HepG2 (cell line): ENCODE results near the gene PPM1G. TPM values are rescaled to one million over a fixed set of nuclear protein-coding genes. Genes with fewer than 3 reads are reported as not detected.

ENCODE experiments used
- AGO2 ChIP-seq: fragments of 200-400 bp; formaldehyde crosslinking; optimal IDR thresholded peaks from 2 replicates; pipeline ENCODE3; 2017; ENCODE audit warnings: mild to moderate bottlenecking, low read depth, low read length, moderate library complexity
- EZH2 ChIP-seq: conservative IDR thresholded peaks from 2 replicates; pipeline ENCODE4 v1.6.1; 2012; ENCODE audit warnings: mild to moderate bottlenecking, low read depth, low read length, moderate library complexity
- HNRNPUL1 ChIP-seq: fragments of 200-400 bp; formaldehyde crosslinking; IDR thresholded peaks from 2 replicates; pipeline ENCODE4 v1.6.1; 2017; ENCODE audit warnings: low read depth, mild to moderate bottlenecking, low read length, moderate library complexity
- JUNB ChIP-seq: sonication (generic); formaldehyde crosslinking; IDR thresholded peaks from 2 replicates; pipeline ENCODE4 v1.8.0; 2022; ENCODE audit warnings: missing genetic modification reagents, mild to moderate bottlenecking, borderline replicate concordance
- MAFG ChIP-seq: sonication (generic); formaldehyde crosslinking; IDR thresholded peaks from 2 replicates; pipeline ENCODE4 v1.5.1; 2020; ENCODE audit warnings: mild to moderate bottlenecking, missing genetic modification reagents
- MEIS1 ChIP-seq: sonication (generic); formaldehyde crosslinking; IDR thresholded peaks from 2 replicates; pipeline ENCODE4 v1.9.0; 2021; ENCODE audit warnings: mild to moderate bottlenecking, missing genetic modification reagents, moderate library complexity, borderline replicate concordance
- PAX8 ChIP-seq: sonication (generic); formaldehyde crosslinking; IDR thresholded peaks from 2 replicates; pipeline ENCODE4 v1.8.0; 2022; ENCODE audit warnings: mild to moderate bottlenecking, missing genetic modification reagents, borderline replicate concordance
- RCOR2 ChIP-seq: IDR thresholded peaks from 2 replicates; pipeline ENCODE4 v1.6.1; 2016; ENCODE audit warnings: missing biosample characterization, missing genetic modification reagents
- RFXANK ChIP-seq: IDR thresholded peaks from 2 replicates; pipeline ENCODE4 v1.6.1; 2016
- STAG1 ChIP-seq: sonication (generic); formaldehyde crosslinking; IDR thresholded peaks from 2 replicates; pipeline ENCODE4 v1.4.0; 2020; ENCODE audit warnings: missing genetic modification reagents
- TOPORS ChIP-seq: sonication (generic); formaldehyde crosslinking; IDR thresholded peaks from 2 replicates; pipeline ENCODE4 v1.8.0; 2023; ENCODE audit warnings: mild to moderate bottlenecking, missing genetic modification reagents
- YEATS2 ChIP-seq: sonication (generic); formaldehyde crosslinking; IDR thresholded peaks from 2 replicates; pipeline ENCODE4 v1.4.0; 2020; ENCODE audit warnings: missing genetic modification reagents, borderline replicate concordance
- ZNF44 ChIP-seq: sonication (generic); formaldehyde crosslinking; IDR thresholded peaks from 2 replicates; pipeline ENCODE4 v1.5.1; 2020; ENCODE audit warnings: mild to moderate bottlenecking, missing genetic modification reagents
- ZNF557 ChIP-seq: sonication (generic); formaldehyde crosslinking; IDR thresholded peaks from 2 replicates; pipeline ENCODE4 v1.4.0; 2020; ENCODE audit warnings: missing genetic modification reagents
- ZNF598 ChIP-seq: sonication (generic); formaldehyde crosslinking; IDR thresholded peaks from 2 replicates; pipeline ENCODE4 v1.5.1; 2020; ENCODE audit warnings: mild to moderate bottlenecking, missing genetic modification reagents, borderline replicate concordance
- ZNF619 ChIP-seq: sonication (generic); formaldehyde crosslinking; IDR thresholded peaks from 2 replicates; pipeline ENCODE4 v1.4.0; 2020; ENCODE audit warnings: mild to moderate bottlenecking, missing genetic modification reagents
- ZNF850 ChIP-seq: sonication (generic); formaldehyde crosslinking; conservative IDR thresholded peaks from 2 replicates; pipeline ENCODE4 v1.9.0; 2021; ENCODE audit warnings: mild to moderate bottlenecking, missing genetic modification reagents
- ZSCAN21 ChIP-seq: sonication (generic); formaldehyde crosslinking; IDR thresholded peaks from 2 replicates; pipeline ENCODE4 v1.8.0; 2022; ENCODE audit warnings: mild to moderate bottlenecking, missing genetic modification reagents, moderate library complexity, borderline replicate concordance
- polyA plus RNA-seq, 8 experiments: library from polyadenylated mRNA; depleted of rRNA in 3 of 8; stranded (reverse) in 7 of 8; unstranded in 1 of 8; fragments of >200 nt; fragmentation: Illumina TruSeq in 4 of 8; extraction: Trizol in 4 of 8; gene quantifications; 2 replicates each; pipeline versions ENCODE4 v1.2.1 to v1.2.3, GENCODE V29; 2011 to 2016; ENCODE audit warnings: low read depth in 4 of 8, missing spikeins in 1 of 8, mixed read lengths in 1 of 8; ENCODE audit not compliant: insufficient read depth in 1 of 8
- total RNA-seq, 5 experiments: library from RNA; depleted of rRNA; stranded (reverse); fragments of >200 nt; fragmentation: Illumina TruSeq; extraction: Trizol; gene quantifications; 2 replicates each; pipeline ENCODE4 v1.2.3, GENCODE V29; 2016; ENCODE audit warnings: low read depth in 1 of 5
- TF ChIP-seq, protein P1 (sequence below): sonication (generic); formaldehyde crosslinking; IDR thresholded peaks from 2 replicates; pipeline ENCODE4 v1.4.0; 2020; ENCODE audit warnings: missing genetic modification reagents; ENCODE audit errors: not compliant biosample characterization
- TF ChIP-seq, protein P2 (sequence below): sonication (generic); formaldehyde crosslinking; IDR thresholded peaks from 2 replicates; pipeline ENCODE4 v1.4.0; 2020; ENCODE audit warnings: missing genetic modification reagents
- TF ChIP-seq, protein P3 (sequence below): sonication (generic); formaldehyde crosslinking; IDR thresholded peaks from 2 replicates; pipeline ENCODE4 v1.5.0; 2020; ENCODE audit warnings: mild to moderate bottlenecking, missing genetic modification reagents
- TF ChIP-seq, protein P4 (sequence below): IDR thresholded peaks from 2 replicates; pipeline ENCODE4 v1.6.1; 2016; ENCODE audit warnings: control low read depth
- TF ChIP-seq, protein P5 (sequence below), 2 experiments: fragments of 450-650 bp in 1 of 2; sonication (generic) in 1 of 2; formaldehyde crosslinking; IDR thresholded peaks; 2 replicates each; pipeline versions ENCODE4 v1.5.0 to v1.8.0; 2020 to 2022; ENCODE audit warnings: mild to moderate bottlenecking in 1 of 2, missing genetic modification reagents in 1 of 2

PPM1G gene
- total and polyA plus RNA-seq, 2 of the 13 experiments (the other 11 are each of a cell fraction or from before 2014, with no cell fraction given) = 58.2 to 213 TPM

DNA sequence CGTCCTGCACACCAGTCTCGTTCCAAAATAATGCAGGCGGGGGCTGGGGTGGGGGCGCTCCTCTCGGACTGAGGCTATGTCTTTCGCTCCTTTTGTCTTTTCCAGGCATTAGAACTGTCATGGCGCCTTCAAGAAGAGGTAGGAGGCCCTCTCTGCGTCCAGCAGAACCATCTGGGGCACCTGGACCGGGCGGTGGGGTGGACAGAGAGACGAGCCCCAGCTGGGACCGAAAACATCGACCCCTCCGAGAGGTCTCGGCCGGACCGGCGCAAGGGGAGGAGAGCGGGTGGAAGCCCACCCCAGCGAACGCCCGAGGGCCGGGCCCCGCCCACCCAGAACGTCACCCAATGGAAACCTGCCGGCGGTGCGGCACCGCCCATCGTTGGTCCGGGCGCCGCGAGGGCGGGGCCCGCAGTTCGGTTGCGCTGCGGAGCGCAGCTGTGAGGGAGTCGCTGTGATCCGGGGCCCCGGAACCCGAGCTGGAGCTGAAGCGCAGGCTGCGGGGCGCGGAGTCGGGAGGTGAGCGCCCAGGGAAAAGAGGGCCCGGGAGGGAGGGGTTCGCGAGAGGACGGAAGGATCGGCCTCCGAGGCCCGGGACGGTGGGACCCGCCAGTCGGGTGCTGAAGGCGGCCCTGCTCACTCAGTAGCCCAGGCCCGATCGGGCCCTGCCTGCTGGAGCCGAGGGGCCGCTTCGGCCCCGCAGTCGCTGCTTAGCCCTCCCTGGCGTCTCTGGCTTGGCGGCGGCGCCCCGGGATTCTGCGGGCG, 19.0 kb upstream of the PPM1G start, which contains the start of gene NRBP1 (continued):
- TF ChIP-seq, protein P1, sequence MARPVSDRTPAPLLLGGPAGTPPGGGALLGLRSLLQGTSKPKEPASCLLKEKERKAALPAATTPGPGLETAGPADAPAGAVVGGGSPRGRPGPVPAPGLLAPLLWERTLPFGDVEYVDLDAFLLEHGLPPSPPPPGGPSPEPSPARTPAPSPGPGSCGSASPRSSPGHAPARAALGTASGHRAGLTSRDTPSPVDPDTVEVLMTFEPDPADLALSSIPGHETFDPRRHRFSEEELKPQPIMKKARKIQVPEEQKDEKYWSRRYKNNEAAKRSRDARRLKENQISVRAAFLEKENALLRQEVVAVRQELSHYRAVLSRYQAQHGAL = no peak
- TF ChIP-seq ZSCAN21 (CRISPR knock-in tag) = peak; percentile 85
- peak; percentile 94 for TF ChIP-seq ZNF850 (CRISPR knock-in tag)
- TF ChIP-seq EZH2 = no peak
- TF ChIP-seq ZNF598 (CRISPR knock-in tag) = peak; percentile 93; the same call in 1 of the 2 replicates
- TF ChIP-seq, protein P2, sequence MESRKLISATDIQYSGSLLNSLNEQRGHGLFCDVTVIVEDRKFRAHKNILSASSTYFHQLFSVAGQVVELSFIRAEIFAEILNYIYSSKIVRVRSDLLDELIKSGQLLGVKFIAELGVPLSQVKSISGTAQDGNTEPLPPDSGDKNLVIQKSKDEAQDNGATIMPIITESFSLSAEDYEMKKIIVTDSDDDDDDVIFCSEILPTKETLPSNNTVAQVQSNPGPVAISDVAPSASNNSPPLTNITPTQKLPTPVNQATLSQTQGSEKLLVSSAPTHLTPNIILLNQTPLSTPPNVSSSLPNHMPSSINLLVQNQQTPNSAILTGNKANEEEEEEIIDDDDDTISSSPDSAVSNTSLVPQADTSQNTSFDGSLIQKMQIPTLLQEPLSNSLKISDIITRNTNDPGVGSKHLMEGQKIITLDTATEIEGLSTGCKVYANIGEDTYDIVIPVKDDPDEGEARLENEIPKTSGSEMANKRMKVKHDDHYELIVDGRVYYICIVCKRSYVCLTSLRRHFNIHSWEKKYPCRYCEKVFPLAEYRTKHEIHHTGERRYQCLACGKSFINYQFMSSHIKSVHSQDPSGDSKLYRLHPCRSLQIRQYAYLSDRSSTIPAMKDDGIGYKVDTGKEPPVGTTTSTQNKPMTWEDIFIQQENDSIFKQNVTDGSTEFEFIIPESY (CRISPR knock-in tag) = 0 out of 2 replicates have a peak, but pooled peaks have one; percentile 25
- TF ChIP-seq PAX8 = peak; percentile 72; the same call in 1 of the 2 replicates
- peak; percentile 66; the same call in 1 of the 2 replicates for TF ChIP-seq MAFG
- peak; percentile 42; the same call in 1 of the 2 replicates for TF ChIP-seq TOPORS (CRISPR knock-in tag)
- TF ChIP-seq, protein P3, sequence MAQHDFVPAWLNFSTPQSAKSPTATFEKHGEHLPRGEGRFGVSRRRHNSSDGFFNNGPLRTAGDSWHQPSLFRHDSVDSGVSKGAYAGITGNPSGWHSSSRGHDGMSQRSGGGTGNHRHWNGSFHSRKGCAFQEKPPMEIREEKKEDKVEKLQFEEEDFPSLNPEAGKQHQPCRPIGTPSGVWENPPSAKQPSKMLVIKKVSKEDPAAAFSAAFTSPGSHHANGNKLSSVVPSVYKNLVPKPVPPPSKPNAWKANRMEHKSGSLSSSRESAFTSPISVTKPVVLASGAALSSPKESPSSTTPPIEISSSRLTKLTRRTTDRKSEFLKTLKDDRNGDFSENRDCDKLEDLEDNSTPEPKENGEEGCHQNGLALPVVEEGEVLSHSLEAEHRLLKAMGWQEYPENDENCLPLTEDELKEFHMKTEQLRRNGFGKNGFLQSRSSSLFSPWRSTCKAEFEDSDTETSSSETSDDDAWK (CRISPR knock-in tag) = no peak
- no peak for TF ChIP-seq JUNB
- TF ChIP-seq ZNF619 = peak; percentile 38; the same call in 1 of the 2 replicates
- peak; percentile 46; the same call in 1 of the 2 replicates for TF ChIP-seq MEIS1 (CRISPR knock-in tag)
- TF ChIP-seq RCOR2 (CRISPR knock-in tag) = no peak; the same call in 1 of the 2 replicates
- TF ChIP-seq, protein P4, sequence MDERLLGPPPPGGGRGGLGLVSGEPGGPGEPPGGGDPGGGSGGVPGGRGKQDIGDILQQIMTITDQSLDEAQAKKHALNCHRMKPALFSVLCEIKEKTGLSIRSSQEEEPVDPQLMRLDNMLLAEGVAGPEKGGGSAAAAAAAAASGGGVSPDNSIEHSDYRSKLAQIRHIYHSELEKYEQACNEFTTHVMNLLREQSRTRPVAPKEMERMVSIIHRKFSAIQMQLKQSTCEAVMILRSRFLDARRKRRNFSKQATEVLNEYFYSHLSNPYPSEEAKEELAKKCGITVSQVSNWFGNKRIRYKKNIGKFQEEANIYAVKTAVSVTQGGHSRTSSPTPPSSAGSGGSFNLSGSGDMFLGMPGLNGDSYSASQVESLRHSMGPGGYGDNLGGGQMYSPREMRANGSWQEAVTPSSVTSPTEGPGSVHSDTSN = no peak
- TF ChIP-seq, protein P5, sequence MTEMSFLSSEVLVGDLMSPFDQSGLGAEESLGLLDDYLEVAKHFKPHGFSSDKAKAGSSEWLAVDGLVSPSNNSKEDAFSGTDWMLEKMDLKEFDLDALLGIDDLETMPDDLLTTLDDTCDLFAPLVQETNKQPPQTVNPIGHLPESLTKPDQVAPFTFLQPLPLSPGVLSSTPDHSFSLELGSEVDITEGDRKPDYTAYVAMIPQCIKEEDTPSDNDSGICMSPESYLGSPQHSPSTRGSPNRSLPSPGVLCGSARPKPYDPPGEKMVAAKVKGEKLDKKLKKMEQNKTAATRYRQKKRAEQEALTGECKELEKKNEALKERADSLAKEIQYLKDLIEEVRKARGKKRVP (CRISPR knock-in tag; IDR thresholded peaks at IDR 0.05) = peak in 1 of 2 experiments; percentile 73; a peak in 2 of 4 replicates
- peak; percentile 97 for TF ChIP-seq ZNF44 (CRISPR knock-in tag)
- TF ChIP-seq ZNF557 (CRISPR knock-in tag) = 0 out of 2 replicates have a peak, but pooled peaks have one; percentile 61
- TF ChIP-seq RFXANK (CRISPR knock-in tag) = 0 out of 2 replicates have a peak, but pooled peaks have one; percentile 15
- 0 out of 2 replicates have a peak, but pooled peaks have one; percentile 36 for TF ChIP-seq YEATS2
- TF ChIP-seq STAG1 (CRISPR knock-in tag) = no peak; the same call in 1 of the 2 replicates
- peak; percentile 97 for TF ChIP-seq AGO2
- peak; percentile 37; the same call in 1 of the 2 replicates for TF ChIP-seq HNRNPUL1
